Measurements from ENCODE around the gene KLF4.

GRCh38 chr9:107446491-107446890 lies 43.1 kb downstream of the KLF4 start:
- TF ChIP-seq, protein P1, sequence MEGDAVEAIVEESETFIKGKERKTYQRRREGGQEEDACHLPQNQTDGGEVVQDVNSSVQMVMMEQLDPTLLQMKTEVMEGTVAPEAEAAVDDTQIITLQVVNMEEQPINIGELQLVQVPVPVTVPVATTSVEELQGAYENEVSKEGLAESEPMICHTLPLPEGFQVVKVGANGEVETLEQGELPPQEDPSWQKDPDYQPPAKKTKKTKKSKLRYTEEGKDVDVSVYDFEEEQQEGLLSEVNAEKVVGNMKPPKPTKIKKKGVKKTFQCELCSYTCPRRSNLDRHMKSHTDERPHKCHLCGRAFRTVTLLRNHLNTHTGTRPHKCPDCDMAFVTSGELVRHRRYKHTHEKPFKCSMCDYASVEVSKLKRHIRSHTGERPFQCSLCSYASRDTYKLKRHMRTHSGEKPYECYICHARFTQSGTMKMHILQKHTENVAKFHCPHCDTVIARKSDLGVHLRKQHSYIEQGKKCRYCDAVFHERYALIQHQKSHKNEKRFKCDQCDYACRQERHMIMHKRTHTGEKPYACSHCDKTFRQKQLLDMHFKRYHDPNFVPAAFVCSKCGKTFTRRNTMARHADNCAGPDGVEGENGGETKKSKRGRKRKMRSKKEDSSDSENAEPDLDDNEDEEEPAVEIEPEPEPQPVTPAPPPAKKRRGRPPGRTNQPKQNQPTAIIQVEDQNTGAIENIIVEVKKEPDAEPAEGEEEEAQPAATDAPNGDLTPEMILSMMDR (conservative IDR thresholded peaks at IDR 0.05 in 1 of 2, IDR thresholded peaks at IDR 0.05 in 1 of 2; ENCODE audit: extremely low read depth in 1 of 2, insufficient read depth in 1 of 2, low read depth in 1 of 2, low read length in 2 of 2), result no peak
- no peak for TF ChIP-seq EZH2 (IDR thresholded peaks at IDR 0.05; ENCODE audit: borderline replicate concordance, low read length)
